ENCODE results near the gene RIMKLA. TPM values are rescaled to one million over a fixed set of nuclear protein-coding genes. Genes with fewer than 3 reads are reported as not detected.

Gene RIMKLA
- total RNA-seq, 2 experiments from 2014 or later, result 0.11 TPM; not detected in 1

- H3K4me1 ChIP-seq (ENCODE audit: insufficient read depth, low read length), result no peaks in the 10 kb centered on the region
- Mint-ChIP-seq H3K9me3 (no peaks in the 10 kb centered on the region), H3K36me3 (ENCODE audit: low read depth) (no peaks in the 10 kb centered on the region), H3K4me1 (ENCODE audit: low read depth) (no peaks in the 10 kb centered on the region), H3K27me3 (peaks cover 7% of the 10 kb centered on the region), H3K4me3 (no peak overlapping the region), H3K27ac (no peak overlapping the region)
- H3K4me3 ChIP-seq (ENCODE audit: low read length), result no peak overlapping the region
- intact Hi-C loops (cut with DNase I, micrococcal nuclease), result no loop called here
- H3K9me3 ChIP-seq (ENCODE audit: control insufficient read depth in 1 of 2, insufficient read depth in 1 of 2, low read length in 2 of 2), result no peaks in the 10 kb centered on the region
- no peaks in the 10 kb centered on the region for H3K27me3 ChIP-seq (ENCODE audit: control insufficient read depth in 1 of 2, insufficient read depth in 2 of 2, low read length in 2 of 2)
- no peak for DNase-seq
- no peak overlapping the region for H3K27ac ChIP-seq (ENCODE audit: low read depth in 1 of 2, low read length in 2 of 2)
- no peaks in the 10 kb centered on the region for H3K36me3 ChIP-seq (ENCODE audit: insufficient read depth, low read length)
- ChIA-PET CTCF (no interaction called here), POLR2A (no interaction called here)
- ATAC-seq (ENCODE audit: poor library complexity), result no peak
- TF ChIP-seq CTCF (IDR thresholded peaks at IDR 0.05), result no peak
Measured at GRCh38 chr1:42368096-42368795, 12.3 kb upstream of the RIMKLA start.

- Mint-ChIP-seq H3K36me3 (ENCODE audit: low read depth) (no peaks in the 10 kb centered on the region), H3K27me3 (peaks cover 7% of the 10 kb centered on the region), H3K27ac (no peak overlapping the region), H3K4me3 (no peak overlapping the region), H3K4me1 (ENCODE audit: low read depth) (no peaks in the 10 kb centered on the region), H3K9me3 (no peaks in the 10 kb centered on the region)
- H3K36me3 ChIP-seq (ENCODE audit: insufficient read depth, low read length), result no peaks in the 10 kb centered on the region
- H3K4me3 ChIP-seq (ENCODE audit: low read length), result no peak overlapping the region
- intact Hi-C loops (cut with DNase I, micrococcal nuclease), result no loop called here
- DNase-seq (no peak), ATAC-seq (ENCODE audit: poor library complexity) (no peak)
- ChIA-PET CTCF (no interaction called here), POLR2A (no interaction called here)
- no peak overlapping the region for H3K27ac ChIP-seq (ENCODE audit: low read depth in 1 of 2, low read length in 2 of 2)
- no peaks in the 10 kb centered on the region for H3K4me1 ChIP-seq (ENCODE audit: insufficient read depth, low read length)
- no peaks in the 10 kb centered on the region for H3K9me3 ChIP-seq (ENCODE audit: control insufficient read depth in 1 of 2, insufficient read depth in 1 of 2, low read length in 2 of 2)
- TF ChIP-seq CTCF (IDR thresholded peaks at IDR 0.05), result no peak
- no peaks in the 10 kb centered on the region for H3K27me3 ChIP-seq (ENCODE audit: control insufficient read depth in 1 of 2, insufficient read depth in 2 of 2, low read length in 2 of 2)
Measured at GRCh38 chr1:42369471-42369870, 11.1 kb upstream of the RIMKLA start.

GRCh38 chr1:42370876-42371549, 9.6 kb upstream of the RIMKLA start:
- H3K36me3 ChIP-seq (ENCODE audit: insufficient read depth, low read length), result no peaks in the 10 kb centered on the region
- Mint-ChIP-seq H3K4me3 (no peak overlapping the region), H3K27ac (no peak overlapping the region), H3K27me3 (peaks cover 7% of the 10 kb centered on the region), H3K36me3 (ENCODE audit: low read depth) (no peaks in the 10 kb centered on the region), H3K4me1 (ENCODE audit: low read depth) (no peaks in the 10 kb centered on the region), H3K9me3 (no peaks in the 10 kb centered on the region)
- no peak for DNase-seq
- intact Hi-C loops (cut with DNase I, micrococcal nuclease), result no loop called here
- no peak for ATAC-seq (ENCODE audit: poor library complexity)
- no peak for TF ChIP-seq CTCF (IDR thresholded peaks at IDR 0.05)
- H3K4me1 ChIP-seq (ENCODE audit: insufficient read depth, low read length), result no peaks in the 10 kb centered on the region
- no peak overlapping the region for H3K27ac ChIP-seq (ENCODE audit: low read depth in 1 of 2, low read length in 2 of 2)
- no peaks in the 10 kb centered on the region for H3K9me3 ChIP-seq (ENCODE audit: control insufficient read depth in 1 of 2, insufficient read depth in 1 of 2, low read length in 2 of 2)
- CTCF ChIA-PET, result no interaction called here
- H3K27me3 ChIP-seq (ENCODE audit: control insufficient read depth in 1 of 2, insufficient read depth in 2 of 2, low read length in 2 of 2), result no peaks in the 10 kb centered on the region
- H3K4me3 ChIP-seq (ENCODE audit: low read length), result no peak overlapping the region
- POLR2A ChIA-PET, result no interaction called here
